ENCODE data around the gene PTPA.
"Not testable (repeated sequence)": the region's sequence is repeated elsewhere in the genome, so short reads cannot be mapped to it uniquely, and the experiment has no call there.

PTPA gene

DNA sequence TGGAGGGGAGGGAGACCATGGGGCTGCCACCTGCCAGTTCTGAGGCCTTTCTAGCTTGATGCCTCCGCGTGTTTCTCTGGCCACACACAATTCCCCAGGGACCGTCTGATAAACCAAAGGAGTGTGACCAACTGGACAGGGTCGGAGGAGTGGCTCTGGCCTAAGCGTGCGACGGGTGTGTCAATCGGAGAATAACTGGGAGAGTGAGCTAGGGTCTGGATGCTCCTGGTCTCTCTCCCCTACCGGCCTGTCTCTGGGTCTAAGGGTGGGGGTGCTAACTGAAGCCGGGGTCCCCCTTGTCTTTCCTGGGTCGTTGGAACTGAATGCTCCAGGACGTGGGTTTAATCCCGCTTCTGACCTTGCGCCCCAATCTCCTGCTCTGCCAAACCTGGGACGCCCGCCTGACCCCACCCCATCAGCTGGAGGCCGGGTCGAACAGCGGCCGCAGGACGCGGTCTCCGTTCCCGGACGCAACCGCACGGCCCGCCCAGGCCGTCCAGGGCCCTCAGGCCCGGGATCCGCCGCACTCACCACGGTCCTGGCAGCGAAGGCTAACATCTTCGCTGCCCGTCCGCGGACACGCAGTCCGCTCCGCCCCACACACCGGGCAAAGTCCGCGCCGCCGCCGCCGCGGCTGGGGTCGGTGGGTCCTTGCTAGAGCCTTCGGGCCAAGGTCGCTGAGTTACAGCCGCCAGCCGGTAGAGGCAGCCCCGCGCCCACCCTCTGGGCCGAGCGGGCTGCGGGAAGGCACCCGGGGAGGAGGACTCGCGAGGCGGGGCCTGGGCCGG, 1.1 kb upstream of the PTPA start:
- peak; percentile 16 for DNase-seq (ENCODE audit: low read depth)

DNA sequence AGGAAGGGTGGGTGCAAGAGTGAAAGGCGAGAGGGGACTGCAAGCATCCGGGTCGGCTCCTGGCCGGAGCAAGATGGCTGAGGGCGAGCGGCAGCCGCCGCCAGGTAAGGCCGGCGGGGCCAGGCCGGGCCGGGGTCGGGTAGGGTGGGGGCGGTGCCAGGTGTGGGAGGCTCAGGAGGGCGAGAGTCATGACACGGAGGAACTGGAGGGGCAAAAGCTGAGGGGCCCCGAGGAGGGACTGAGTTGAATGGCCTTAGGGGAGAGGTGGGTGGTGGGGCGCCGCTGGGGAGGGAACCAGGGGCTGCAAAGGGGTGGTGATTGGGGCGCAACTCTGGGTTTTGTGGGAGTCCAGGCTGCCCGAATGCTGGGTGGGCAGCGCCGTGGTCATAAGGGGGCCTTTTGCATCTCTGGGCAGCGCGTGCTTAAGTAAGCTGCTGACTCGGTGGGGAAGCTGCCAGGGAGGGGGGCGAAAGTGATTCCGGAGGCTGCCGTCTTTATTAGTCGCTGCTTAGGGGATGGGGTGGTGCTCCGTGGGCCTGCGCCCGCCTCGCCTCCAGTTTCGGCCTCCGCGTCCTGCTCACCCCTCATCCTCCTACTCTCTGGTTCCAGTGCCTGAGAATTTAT, 425 bp downstream of the PTPA start:
- peak; percentile 56 for DNase-seq (ENCODE audit: low read depth)

DNA sequence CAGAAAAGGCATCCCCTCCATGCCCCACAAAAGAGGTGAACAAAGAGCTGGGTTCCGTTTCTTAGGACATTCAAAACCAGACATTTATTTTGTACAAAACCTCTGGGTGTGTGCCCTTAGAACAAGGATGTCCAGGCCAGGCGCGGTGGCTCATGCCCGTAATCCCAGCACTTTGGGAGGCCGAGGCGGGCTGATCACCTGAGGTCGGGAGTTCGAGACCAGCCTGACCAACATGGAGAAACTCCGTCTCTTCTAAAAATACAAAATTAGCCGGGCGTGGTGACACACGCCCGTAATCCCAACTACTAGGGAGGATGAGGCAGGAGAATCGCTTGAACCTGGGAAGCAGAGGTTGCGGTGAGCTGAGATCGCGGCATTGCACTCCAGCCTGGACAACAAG, 1.3 kb downstream of the PTPA start:
- DNase-seq (ENCODE audit: low read depth), result not testable (repeated sequence)

DNA sequence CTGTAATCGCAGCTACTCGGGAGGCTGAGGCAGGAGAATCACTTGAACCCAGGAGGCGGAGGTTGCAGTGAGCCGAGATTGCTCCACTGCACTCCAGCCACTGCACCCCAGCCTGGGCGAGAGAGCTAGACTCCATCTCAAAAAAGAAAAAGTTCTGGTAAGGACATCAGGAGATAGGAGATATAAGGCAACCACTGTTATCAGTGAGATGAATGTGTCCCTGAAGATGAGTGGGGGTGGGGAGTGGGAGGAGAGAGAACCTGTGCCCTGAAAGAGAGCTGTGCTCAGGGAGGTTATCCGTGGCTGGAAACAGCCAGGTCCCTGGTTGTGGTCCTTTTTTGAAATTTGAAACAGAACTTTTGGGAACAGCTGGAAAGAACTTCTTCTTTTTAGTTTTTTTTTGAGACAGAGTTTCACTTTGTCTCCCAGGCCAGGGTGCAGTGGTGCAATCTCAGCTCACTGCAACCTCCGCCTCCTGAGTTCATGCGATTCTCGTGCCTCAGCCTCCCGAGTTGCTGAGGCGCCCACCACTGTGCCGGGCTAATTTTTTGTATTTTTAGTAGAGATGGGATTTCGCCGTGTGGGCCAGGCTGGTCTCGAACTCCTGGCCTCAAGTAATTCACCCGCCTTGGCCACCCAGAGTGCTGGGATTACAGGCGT, 2.6 kb downstream of the PTPA start:
- no peak for DNase-seq (ENCODE audit: low read depth)

DNA sequence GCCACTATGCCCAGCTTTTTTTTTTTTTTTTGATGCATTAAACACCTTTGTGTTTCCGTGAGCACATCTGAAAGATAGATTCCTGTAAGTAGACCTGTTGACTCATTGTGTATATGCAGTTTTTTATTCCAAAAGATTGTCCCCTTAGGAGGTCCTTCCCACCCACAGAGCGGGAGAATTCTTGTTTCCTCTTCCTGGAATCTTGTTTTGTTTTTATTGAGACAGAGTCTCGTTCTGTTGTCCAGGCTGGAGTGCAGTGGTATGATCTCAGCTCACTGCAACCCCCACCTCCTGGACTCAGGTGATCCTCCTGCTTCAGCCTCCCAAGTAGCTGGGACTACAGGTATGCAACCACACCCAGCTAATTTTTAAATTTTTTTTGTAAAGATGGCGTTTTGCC, 7.6 kb downstream of the PTPA start:
- DNase-seq (ENCODE audit: low read depth), result no peak

DNA sequence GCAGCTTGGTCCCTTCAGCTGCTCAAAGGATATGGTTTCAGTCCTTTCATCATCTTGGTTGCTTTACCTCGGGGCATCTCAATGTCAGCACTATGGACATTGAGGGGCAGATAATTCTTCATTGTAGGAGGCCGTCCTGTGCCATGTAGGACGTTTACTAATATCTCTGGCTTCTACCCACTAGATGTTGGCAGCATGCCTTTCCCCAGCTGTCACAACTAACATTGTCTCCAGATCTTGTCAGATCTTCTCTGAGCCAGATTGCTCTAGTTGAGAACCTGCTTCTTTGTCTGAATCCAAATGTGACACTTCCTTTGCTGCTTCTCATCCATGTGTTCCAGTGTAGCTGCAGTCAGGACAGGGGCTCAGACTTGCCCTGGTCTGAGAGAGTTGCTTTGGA, 10.3 kb downstream of the PTPA start:
- DNase-seq (ENCODE audit: low read depth), result no peak

DNA sequence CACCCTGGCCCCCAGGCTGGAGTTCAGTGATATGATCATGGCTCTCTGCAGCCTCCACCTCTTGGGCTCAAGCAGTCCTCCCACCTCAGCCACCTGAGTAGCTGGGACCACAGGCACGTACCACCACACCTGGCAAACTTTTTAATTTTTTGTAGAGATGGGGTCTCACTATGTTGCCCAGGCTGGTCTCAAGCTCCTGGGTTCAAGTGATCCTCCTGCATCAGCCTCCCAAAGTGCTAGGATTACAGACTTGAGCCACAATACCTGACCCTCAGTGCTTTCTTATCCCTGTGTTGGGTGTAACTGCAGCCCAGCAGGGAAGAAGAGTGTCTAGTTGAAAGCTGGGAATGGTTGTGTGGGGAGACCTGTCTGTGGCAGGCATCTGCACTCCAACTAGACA, 10.9 kb downstream of the PTPA start:
- no peak for DNase-seq (ENCODE audit: low read depth)

DNA sequence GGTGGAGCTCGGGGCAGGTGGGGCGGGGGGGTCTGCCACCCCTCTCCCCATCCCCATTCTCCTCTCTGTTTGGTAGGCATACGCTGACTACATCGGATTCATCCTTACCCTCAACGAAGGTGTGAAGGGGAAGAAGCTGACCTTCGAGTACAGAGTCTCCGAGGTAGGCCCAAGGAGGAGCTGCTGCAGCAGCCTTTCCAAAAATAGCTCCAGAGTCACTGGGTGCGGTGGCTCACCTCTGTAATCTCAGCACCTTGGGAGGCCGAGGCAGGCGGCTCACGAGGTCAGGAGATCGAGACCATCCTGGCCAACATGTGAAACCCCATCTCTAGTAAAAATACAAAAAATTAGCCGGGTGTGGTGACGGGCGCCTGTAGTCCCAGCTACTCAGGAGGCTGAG, 11.8 kb downstream of the PTPA start:
- DNase-seq (ENCODE audit: low read depth), result not testable (repeated sequence)

DNA sequence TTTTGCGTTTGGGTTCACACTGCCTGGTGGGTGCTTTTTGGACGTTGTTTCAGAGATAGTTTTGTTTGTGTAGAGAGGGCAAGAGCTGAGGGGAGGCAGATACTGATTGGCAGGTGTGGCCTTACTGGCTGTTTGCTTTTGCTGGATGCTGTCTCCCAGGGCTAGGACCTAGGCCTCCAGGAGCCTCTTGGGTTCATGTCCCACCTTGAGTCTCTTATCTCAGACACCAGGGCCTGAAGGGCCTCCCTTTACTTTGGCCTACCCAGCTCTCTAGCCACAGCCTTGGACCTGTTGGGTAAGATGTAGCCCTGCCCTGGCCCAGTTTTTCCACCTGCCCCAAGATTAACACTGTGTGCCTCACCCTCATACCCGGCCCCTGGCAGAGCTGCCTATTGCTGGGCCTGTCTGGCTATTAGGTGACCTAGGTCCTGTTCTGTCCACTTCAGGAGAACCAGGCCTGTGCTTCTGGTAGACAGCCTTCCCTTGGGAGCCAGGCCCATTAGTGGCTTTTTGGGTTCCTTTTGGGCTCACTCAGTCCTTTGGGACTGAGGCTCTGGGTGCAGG, 13.4 kb downstream of the PTPA start:
- no peak for DNase-seq (ENCODE audit: low read depth)

DNA sequence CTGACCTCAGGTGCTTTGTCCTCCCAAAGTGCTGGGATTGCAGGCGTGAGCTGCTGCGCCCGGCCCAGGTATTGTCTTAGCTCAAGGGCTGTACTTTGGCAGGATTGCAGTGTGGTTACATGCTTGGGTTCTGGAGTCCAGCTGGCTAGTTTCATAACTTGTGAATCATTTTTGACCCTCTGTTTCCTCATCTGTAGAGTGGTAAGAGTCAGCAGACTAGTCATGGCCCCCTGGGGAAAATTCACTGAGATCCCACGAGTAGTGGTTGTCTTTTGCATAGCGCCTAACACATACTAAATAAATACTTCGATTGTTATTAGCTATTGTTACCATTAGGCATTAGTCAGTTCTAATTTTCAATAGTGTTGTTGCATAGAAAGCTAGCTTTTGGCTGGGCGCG, 14.3 kb downstream of the PTPA start:
- DNase-seq (ENCODE audit: low read depth), result peak; percentile 95

DNA sequence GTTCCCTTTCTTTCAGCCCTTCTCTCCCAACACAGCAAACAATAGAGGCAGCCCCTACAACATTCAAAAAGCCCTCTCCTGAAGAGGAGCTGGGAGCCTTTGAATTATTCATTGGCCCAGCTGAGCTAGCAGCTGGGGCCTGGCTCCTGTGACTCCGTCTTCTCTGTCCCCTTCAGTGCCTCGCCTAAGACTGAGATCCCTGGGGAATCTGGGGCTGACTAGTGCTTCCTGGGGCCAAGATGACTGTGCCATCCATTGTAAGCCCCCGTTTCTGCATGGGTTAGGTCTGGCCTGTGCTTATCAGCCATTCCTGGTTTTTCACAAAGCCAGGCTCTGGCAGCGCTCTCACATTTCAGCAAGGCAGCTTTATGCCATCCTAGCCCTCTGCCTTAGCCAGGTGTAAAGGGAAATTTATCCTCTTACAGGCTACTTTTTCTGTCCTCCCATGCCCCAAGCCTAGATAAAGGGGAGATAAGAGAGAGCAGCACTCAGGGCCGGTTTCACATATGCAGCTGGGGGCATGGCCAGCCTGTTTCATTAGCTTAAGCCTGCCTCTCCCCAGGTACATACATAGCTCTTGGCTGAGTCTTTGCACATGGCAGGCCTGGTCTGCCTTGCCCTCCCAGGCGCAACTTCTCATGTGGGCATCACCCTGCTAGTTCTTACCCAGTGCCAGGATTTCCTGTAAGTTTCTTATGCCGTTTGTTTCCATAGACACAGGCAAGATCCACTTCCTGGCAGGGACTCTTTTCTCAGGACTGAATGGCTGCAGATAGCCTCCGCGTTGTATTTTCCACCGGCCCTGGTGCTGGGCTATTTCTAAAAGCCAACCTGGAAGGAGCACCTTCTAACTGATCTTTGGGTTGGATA, 15.8 kb downstream of the PTPA start:
- no peak for DNase-seq (ENCODE audit: low read depth)

DNA sequence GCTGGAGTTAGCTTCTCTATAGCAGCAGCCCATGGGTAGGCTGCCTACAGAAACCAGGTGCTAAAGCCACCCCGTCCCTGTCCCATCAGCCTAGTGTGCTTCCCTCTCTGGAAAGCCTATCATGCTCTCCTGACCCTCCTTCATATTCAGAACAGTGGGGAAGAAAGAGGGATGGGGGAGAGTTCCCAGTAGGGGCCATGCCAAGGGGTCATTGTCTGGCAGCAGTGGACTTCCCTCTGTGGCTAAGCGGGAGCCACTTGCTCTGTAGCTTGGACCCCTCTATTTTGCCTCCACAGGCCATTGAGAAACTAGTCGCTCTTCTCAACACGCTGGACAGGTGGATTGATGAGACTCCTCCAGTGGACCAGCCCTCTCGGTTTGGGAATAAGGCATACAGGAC, 17.5 kb downstream of the PTPA start:
- no peak for DNase-seq (ENCODE audit: low read depth)

DNA sequence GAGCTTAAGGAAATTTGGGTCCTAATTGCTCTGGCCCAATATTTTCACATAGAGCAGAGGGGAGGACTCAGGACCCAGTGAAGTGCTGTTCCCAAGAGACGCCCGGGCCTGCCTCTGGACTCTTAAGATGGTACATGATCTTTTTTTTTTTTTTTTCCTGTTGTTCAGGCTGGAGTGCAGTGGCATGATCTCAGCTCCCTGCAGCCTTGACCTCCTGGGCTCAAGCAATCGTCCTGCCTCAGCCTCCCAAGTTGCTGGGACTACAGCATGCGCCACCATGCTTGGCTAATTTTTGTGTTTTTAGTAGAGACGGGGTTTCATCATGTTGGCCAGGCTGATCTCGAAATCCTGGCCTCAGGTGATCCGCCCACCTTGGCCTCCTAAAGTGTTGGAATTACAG, 19.1 kb downstream of the PTPA start:
- DNase-seq (ENCODE audit: low read depth), result not testable (repeated sequence)

DNA sequence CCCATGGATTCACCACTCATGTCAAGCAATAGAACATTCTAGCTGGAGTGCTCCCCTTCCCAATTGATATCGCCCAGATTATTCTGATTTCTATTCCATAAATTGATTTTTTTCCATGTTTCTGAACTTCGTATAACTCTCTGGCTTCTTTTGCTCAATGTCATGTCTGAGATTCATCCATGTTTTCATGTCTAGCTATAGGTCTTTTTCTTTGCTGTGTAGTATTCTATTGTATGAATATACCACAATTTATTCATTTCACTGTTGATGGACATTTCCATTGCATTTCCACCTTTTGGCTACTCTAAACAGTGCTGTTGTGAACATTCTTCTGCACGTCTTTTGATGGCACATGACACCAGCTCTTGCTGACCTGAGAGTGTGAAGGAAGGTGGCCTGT, 19.6 kb downstream of the PTPA start:
- DNase-seq (ENCODE audit: low read depth), result no peak

DNA sequence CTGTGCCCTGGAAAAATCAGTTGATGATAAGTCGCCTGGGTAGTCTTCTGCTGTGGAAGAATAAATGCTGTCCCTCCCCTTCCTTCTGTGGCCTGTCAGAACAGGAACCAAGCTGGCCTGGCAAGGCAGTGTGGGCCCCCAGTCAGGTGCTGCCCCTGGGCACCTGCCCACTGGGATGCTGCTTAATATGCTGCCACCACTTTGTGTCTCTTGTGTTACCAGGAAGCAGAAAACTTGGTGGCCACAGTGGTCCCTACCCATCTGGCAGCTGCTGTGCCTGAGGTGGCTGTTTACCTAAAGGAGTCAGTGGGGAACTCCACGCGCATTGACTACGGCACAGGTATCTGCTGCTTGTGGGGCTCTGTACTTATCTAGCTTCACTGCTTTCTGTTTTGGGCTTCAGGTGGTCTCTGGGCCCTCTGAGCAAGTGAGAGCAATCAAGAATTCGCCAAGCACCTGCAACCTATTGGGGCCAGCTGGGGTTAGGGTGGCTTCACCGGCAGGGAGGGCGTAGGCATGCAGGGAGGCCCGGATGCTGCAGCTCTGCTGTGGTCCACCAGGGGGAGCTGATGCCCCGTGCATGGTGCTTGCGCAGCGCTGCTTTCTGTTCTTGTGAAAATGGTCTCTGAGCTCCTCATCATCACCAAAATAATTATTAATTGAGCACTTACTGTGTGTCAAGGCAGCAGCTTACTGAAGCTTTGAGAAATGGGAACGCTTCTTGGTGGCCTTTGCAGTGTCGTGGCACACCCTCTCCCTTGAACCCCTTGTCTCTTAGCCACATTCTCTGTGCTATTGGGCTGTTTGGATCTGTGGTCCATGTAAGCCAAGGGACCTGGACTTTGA, 20.3 kb downstream of the PTPA start:
- peak; percentile 49 for DNase-seq (ENCODE audit: low read depth)

DNA sequence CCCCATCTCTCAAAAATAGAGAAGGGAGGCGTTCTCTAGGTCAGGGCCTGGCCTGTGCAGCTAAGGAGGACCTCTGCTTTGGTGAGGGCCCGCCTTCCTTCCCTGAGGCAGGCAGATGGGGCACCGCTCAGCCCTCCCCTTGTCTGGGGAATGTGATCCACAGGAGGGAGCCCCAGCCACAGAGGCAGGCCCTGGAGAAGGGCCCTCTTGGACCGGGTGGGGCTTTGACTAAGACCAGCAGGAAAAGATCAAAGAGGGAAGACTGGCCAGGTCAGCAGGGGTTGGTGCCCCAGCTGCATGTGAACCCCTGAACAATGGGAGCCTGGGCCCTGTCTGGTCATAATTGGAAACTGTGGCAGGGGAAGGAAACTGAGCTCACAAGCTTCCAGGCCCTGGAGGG, 21.9 kb downstream of the PTPA start:
- no peak for DNase-seq (ENCODE audit: low read depth)

DNA sequence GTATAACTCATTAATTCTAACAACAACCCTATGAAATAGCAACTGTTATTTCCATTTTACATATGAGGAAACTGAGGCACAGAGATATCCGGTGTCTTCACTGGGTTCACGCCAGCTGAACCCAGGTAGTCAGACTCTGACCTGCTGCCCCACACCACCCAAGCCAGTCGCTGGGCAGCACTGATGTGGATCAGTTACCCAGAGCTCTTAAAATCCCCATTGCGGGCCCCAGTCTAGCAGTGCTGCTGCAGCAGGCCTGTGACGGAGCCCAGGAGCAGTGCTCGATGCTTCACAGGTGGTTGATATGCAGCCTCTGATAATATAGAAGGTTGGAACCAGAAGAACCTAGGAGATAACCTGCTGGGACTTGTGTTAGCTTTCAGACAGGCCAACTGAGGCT, 24.3 kb downstream of the PTPA start:
- DNase-seq (ENCODE audit: low read depth), result no peak

DNA sequence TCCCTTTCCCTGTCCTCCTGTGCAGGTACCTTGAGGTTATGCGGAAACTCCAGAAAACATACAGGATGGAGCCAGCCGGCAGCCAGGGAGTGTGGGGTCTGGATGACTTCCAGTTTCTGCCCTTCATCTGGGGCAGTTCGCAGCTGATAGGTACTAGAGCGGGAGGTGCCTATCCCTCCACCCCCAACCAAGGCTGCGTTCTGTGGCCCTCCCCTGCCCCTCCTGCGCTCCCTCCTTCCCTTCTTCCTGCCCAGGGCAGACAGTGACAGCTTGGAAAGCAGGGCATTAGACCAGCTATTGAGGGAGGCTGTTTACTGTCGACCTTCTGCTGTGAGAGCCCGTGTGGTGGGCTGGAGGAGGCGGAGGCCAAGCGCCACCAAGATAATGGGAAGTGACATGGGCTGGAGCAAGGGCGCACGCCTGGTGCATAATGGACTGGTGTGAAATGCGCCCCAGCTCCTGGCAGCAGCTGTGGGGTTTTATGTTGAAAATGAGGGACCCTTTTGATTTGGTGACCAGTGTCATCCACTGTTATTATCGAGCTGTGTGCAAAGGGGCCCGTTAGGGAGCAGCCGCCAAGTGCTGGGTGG, 25.3 kb downstream of the PTPA start:
- no peak for DNase-seq (ENCODE audit: low read depth)

DNA sequence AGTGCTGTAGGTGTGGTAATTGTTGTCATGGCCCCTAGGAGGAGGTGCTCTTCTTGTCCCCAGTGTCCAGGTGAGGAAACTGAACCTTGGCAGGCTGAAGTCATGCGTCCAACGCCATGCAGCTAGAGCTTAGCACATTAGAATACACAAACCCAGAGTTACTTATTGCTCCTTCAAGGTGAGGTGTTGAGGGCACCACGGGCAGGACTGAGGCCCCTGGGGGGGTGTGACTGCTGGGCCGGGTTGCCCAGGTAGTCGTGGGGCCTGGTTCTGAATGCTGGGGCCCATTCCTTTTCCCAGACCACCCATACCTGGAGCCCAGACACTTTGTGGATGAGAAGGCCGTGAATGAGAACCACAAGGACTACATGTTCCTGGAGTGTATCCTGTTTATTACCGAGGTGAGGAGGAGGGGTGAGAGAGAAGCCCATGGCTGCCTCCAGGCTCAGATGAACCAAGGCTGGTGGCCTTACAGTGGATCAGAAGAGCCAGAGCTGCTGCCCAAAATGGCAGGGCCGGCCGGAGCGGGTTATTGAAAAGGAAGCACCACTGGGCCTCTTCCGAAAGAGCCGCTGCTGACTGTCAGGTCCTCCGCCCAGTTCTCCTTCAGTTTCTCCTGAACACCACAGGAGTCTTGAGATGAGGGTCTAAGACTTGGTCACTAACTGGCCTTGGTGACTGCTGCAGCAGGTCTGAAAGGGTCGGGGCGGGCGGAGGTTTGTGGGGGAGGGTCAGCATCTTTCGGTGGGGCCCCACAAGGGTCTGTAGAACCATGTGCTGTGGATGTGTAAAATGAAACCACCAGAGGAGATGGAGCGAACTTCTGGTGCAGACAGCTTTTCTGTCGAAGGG, 26.3 kb downstream of the PTPA start:
- DNase-seq (ENCODE audit: low read depth), result no peak

DNA sequence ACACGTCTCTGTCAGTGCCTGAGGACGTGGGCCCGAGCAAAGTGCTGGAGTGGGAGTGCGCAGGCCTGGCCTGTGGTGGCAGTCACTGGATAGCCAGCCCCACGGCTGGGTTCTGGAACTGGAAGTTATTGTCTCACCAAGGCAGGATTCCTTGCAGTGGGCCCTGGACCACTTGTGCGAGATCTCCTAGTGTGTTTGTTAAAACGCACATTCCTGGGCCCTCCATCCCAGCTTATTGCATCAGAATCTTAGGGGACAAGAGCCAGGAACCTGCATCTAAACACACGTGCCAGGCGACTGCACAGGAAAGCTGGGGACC, 26.9 kb downstream of the PTPA start:
- DNase-seq (ENCODE audit: low read depth), result no peak
